ENCODE measurements around the gene MAML3.

MAML3 gene

GRCh38 chr4:139692309-139693012 lies 461.5 kb downstream of the MAML3 start:
- DNase-seq (ENCODE audit: low read depth in 2 of 2), result no peak

GRCh38 chr4:139690419-139690818 lies 463.6 kb downstream of the MAML3 start:
- no peak for DNase-seq (ENCODE audit: low read depth in 2 of 2)

GRCh38 chr4:139689093-139689722 lies 464.8 kb downstream of the MAML3 start:
- DNase-seq (ENCODE audit: low read depth in 2 of 2), result no peak

- no peak for DNase-seq (ENCODE audit: low read depth in 2 of 2)
These were observed 467.0 kb downstream of the MAML3 start for GRCh38 chr4:139686988-139687387.

- no peak for DNase-seq (ENCODE audit: low read depth in 2 of 2)
These were observed 467.9 kb downstream of the MAML3 start for GRCh38 chr4:139686130-139686529.

GRCh38 chr4:139685180-139685579 lies 468.8 kb downstream of the MAML3 start:
- DNase-seq (ENCODE audit: low read depth in 2 of 2), result no peak

- DNase-seq (ENCODE audit: low read depth in 2 of 2), result no peak
These were observed 469.6 kb downstream of the MAML3 start for GRCh38 chr4:139684351-139684750.

- DNase-seq (ENCODE audit: low read depth in 2 of 2), result no peak
These were observed 471.2 kb downstream of the MAML3 start for GRCh38 chr4:139682741-139683151.

- DNase-seq (ENCODE audit: low read depth in 2 of 2), result no peak
These were observed 471.7 kb downstream of the MAML3 start for GRCh38 chr4:139682309-139682708.

- DNase-seq (ENCODE audit: low read depth in 2 of 2), result no peak
These were observed 476.9 kb downstream of the MAML3 start for GRCh38 chr4:139676913-139677585.

- DNase-seq (ENCODE audit: low read depth in 2 of 2), result no peak
These were observed 477.6 kb downstream of the MAML3 start for GRCh38 chr4:139676365-139676764.

- no peak for DNase-seq (ENCODE audit: low read depth in 2 of 2)
These were observed 478.3 kb downstream of the MAML3 start for GRCh38 chr4:139675651-139676050.

- DNase-seq (ENCODE audit: low read depth in 2 of 2), result no peak
These were observed 479.0 kb downstream of the MAML3 start for GRCh38 chr4:139674875-139675550.

GRCh38 chr4:139672732-139673131 lies 481.3 kb downstream of the MAML3 start:
- DNase-seq (ENCODE audit: low read depth in 2 of 2), result no peak

GRCh38 chr4:139672215-139672614 lies 481.8 kb downstream of the MAML3 start:
- DNase-seq (ENCODE audit: low read depth in 2 of 2), result no peak

GRCh38 chr4:139670775-139671174 lies 483.2 kb downstream of the MAML3 start:
- DNase-seq (ENCODE audit: low read depth in 2 of 2), result no peak

- no peak for DNase-seq (ENCODE audit: low read depth in 2 of 2)
These were observed 484.1 kb downstream of the MAML3 start for GRCh38 chr4:139669890-139670289.

- no peak for DNase-seq (ENCODE audit: low read depth in 2 of 2)
These were observed 484.6 kb downstream of the MAML3 start for GRCh38 chr4:139669335-139669734.

- no peak for DNase-seq (ENCODE audit: low read depth in 2 of 2)
These were observed 485.3 kb downstream of the MAML3 start for GRCh38 chr4:139668658-139669201.

GRCh38 chr4:139668036-139668435 lies 485.9 kb downstream of the MAML3 start:
- no peak for DNase-seq (ENCODE audit: low read depth in 2 of 2)

All from stimulated activated CD4-positive, alpha-beta T cell treated with anti-CD3 and anti-CD28 coated beads, Interleukin-1b, Interleukin-23, amount 100 ng/mL, for 1 hour (primary cell).